DMS153 (cell line): Measurements from ENCODE around the gene NPTX1.

Experiments
- DNase-seq: peaks from one replicate; lab custom pipeline; 2025; lab: John Stamatoyannopoulos, UW

Gene NPTX1

DNA sequence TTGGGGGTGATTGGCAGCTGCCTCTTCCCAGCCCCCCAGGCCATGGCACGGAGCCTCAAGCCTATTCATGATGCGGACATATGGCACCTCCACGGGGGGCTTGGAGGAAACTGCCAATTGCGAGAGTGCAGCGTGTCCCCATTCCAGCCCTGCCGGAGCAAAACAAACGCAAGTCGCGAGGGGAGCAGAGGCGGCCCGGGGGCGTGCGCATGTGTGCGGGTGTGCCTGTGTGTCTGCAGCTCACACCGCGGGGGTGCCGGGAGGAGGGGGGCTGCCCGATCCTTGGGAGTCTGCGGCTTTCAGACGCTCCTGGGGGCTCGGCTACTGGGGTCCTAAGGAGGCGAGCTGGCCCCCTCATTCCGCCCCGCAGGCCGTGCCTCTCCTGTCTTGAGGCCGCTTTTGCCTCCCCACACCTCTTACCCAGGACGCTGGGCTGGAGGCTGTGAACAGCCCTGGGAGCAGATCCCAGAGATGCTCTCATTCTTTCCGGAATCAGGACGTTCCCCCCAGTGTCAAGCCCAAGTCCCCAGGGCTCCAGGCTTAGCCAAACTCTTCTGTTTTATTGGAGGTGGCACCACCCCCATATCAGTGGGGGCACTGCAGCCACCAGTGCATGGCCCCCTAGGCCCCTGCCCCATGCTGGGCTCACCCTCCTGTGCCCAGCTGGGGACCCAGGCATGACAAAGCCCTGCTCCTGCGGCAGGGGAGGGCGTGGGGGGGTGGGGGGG, 32.3 kb downstream of the NPTX1 start:
- DNase-seq = no peak

- no peak for DNase-seq
Observed at GRCh38 chr17:80443498-80443897, 32.9 kb downstream of the NPTX1 start.

DNA sequence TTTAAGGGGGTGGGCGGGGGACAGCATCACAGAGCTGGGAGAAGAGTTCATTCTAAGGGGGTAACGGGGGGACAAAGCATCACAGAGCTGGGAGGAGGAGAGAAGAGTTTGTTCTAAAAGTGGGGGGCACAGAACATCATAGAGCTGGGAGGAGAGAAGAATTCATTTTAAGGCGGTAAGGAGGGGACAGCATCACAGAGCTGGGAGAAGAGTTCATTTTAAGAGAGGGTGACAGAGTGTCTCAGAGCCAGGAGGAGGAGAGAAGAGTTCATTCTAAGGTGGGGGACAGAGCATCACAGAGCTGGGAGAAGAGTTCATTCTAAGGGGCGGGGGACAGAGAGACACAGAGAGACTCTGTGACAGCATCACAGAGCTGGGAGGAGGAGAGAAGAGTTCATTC, 33.6 kb downstream of the NPTX1 start:
- DNase-seq = no peak

DNA sequence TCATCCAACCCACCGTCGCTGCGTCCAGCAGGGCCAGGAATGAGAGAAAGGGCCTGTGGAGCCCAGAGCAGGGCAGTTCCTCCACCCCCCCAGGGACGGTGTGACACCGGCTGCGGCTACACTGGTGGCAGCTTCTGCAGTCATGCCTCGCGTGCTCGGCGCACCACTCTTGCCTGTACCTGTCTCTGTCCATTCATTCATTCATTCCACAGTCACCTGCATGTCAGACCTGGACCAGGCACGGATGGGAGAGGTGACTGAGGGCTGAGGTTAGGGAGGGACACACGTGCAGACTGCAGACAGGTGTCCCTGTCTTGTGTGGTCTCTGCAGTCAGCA, 34.1 kb downstream of the NPTX1 start:
- no peak for DNase-seq

- no peak for DNase-seq
Observed at GRCh38 chr17:80441598-80442322, 34.6 kb downstream of the NPTX1 start.

GRCh38 chr17:80441133-80441578, 35.3 kb downstream of the NPTX1 start:
- no peak for DNase-seq

GRCh38 chr17:80439499-80439898, 36.9 kb downstream of the NPTX1 start:
- no peak for DNase-seq

GRCh38 chr17:80438806-80439205, 37.6 kb downstream of the NPTX1 start:
- no peak for DNase-seq

GRCh38 chr17:80437532-80437931, 38.9 kb downstream of the NPTX1 start:
- no peak for DNase-seq

DNA sequence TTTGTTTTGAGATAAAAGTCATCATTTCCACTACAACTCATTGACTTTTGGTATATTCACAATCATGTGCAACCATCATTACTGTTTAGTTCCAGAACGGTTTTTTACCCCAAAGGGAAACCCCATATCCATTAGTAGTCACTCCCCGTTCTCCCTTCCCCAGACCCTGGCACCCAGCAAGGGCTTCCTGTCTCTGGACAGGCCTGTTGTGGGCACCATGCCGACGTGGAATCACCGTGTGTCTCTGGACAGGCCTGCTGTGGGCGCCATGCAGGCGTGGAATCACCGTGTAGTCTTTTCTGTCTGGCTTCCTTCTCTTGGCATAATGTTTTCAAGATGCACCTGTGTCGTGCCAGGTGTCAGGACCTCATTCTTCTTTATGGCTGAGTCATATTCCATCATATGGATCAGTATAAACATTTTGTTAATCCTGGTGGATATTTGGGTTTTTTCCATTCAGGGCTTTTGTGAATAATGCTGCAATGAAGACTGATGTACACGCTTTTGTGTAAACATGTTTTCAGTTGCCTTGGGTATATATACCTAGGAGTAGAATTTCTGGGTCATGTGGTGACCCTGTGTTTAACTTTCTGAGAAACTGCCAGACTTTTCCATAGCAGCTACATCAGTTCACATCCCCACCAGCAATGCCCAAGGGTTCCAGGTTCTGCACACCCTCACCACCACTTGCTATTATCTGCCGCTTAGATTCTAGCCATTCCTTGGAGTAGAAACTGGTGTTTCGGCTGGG, 42.3 kb downstream of the NPTX1 start:
- DNase-seq = no peak

GRCh38 chr17:80432961-80433550, 43.4 kb downstream of the NPTX1 start:
- DNase-seq = no peak

DNA sequence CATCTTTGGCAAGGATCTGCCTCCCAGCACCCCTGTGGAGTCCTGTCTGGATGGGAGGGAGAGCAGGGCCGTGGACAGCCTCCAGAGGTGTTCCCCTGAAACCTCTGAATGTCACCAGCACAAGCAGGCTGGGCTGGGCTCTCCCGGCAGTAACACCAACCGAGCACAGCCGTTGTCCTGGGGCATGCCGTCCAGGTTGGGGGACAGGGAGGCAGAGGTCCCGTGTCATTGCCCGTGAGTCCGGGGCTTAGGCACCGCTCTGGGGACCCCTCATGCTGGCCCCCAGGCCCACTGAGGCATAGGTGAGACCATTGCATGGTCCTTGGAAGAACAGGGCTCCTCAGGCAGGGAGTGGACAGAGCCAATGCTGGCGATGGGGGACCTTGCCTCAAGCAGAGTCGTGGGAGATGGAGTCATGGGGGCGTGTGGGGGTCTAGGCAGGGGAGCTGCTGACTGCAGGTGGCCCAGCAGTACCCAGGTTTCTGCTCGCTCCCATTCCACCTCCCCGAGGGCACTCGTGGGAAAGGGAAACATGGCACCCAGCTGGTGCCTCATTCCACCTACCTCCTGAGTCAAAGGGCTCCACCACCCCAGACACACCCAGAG, 44.0 kb downstream of the NPTX1 start:
- no peak for DNase-seq

DNA sequence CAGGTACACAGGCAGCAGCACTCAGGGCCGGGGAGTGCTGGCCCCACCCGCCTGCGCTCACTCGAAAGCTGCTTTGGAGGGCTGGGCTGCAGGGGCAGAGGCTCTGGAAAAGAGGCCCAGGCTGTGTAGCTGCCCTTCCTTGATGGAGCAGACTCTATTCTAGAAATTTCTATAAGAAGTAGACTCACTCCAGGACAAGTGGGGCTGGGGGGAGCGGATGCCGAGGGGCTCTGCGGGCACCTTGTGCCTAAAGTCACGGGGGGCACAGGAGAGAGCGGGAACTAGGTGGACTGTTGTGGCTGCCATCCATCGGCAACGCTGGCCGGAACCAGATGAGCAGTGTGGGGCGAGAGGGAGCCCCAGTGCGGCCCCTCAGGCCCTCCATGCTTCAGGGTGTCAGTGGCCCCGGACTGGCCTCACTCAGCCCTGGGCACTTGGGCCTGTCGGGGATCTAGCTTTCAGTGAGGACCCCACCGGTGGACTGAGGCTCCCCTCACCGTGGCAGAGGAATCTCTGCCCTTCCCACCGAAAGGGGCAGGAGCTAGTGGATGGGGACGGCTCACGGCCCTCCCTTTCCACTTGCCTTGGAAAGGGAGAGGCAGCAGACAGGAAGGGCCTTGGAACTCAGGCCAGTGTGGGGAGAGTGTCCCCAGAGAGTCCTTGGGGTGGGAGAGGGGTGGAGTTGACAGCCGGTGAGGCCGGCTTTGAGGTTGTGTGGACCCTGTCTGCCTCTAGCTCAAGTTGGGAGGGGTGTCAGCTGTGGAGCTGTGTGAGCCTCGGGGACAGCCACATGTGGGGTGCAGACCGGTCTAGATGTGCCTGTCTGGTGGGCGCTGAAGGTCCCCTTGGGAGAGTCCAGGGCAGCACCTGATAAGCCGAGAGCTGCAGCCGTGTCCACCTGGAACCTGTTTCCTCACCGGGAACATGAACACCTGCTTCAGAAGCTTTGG, 44.9 kb downstream of the NPTX1 start:
- DNase-seq = no peak

- DNase-seq = no peak
Observed at GRCh38 chr17:80430446-80431245, 45.8 kb downstream of the NPTX1 start.

GRCh38 chr17:80429356-80430275, 46.8 kb downstream of the NPTX1 start:
- DNase-seq = no peak

DNA sequence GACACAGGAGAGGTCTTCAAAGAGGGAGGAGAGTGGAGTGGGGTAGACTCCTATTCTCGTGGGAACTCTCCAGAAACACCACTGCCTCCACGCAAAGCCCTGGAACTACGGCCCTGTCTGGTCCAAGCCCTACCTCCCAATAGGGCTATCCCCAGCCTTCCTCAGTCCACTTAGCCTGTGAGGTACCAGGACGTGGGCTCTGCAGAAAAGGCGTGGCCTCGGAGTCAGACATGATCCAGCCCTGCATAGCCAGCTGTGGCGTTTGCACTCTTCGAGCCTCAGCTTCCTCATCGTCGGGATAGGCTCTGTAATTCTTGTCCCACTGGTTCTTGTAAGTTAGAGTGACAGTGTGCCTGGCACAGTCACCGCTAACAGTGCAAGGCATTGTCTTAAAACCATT, 47.6 kb downstream of the NPTX1 start:
- DNase-seq = no peak

- no peak for DNase-seq
Observed at GRCh38 chr17:80428363-80428762, 48.0 kb downstream of the NPTX1 start.

DNA sequence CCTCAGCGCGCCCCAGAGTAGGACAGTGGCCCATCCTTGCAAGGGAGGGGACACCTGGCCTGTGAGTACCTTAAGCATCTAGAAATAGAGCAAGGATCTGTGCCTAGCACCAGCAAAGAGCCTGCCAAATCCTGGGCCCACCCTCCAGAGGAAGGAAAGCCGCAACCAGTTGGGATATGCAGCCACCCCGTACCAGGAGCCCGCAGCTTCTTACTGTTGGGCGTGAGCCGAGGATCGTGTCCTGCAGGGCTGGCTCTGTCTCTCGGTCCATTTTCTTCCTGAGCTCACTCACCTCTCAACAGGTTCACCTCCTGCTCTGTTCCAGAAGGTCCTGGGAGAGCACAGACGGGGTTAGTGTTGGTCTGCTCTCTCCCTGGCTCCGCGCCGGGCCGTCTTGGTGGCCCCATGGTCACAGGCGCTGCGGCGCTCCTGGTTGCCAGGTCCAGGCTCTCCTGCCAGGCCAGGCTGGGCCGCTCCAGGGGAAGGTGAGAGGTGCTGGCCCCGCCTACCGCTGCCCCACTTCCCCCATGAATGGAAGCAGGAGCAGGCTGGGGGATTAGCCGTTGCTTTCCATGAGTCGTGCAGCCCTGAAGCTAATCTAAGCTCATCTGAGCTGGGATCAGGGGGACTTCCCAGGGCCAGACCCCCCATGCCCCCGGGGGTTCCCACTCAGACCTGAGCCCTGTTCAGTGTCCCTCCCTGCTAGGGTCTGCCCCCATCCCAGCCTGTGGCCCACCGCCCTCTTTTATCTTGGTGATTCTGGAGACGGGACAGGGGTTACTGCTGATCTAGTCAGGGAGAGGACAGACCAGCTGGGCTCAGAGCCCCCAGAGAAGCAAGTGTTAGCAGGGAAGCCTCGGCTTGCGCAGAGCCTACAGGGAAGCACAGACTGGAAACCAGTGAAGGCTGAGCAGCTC, 48.8 kb downstream of the NPTX1 start:
- no peak for DNase-seq
